ENCODE measurements around the gene SHISA6. TPM values are rescaled to one million over a fixed set of nuclear protein-coding genes. Genes with fewer than 3 reads are reported as not detected.

SHISA6 gene
- total RNA-seq, 1 experiment from 2014 or later = 21.1 TPM

DNA sequence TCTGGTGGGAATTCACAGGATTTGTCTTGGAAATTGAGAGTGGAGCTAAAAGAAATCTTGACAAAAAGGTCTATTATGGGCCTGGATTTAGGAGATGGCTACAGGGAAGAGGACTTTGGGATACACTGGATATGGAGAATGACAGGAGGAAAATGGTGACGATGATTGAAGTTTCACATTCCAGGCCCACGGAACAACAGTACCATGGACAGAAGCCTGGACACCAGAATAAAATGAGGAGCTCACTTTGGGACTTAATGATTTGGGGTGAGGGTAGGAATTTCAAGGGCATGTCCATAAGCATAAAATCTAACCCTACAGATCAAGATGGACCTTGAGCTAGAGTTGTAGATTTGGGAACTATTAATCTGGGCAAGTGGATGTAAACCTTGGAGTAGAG lies 309.4 kb downstream of the SHISA6 start:
- no peak for TF ChIP-seq CTCF (IDR thresholded peaks at IDR 0.05; ENCODE audit: insufficient read depth in 1 of 2, low read depth in 1 of 2, low read length in 1 of 2, severe bottlenecking in 1 of 2, unreplicated experiment in 1 of 2)
- DNase-seq = no peak
- Mint-ChIP-seq H3K36me3 (ENCODE audit: insufficient read depth, unreplicated experiment) (peaks cover 6% of the 10 kb centered on the region), H3K27ac (ENCODE audit: unreplicated experiment) (no peak overlapping the region), H3K4me3 (ENCODE audit: unreplicated experiment) (no peak overlapping the region), H3K4me1 (ENCODE audit: low read depth, unreplicated experiment) (no peaks in the 10 kb centered on the region), H3K9me3 (ENCODE audit: unreplicated experiment) (no peaks in the 10 kb centered on the region), H3K27me3 (ENCODE audit: insufficient read depth, unreplicated experiment) (no peaks in the 10 kb centered on the region)
- H3K9me3 ChIP-seq = no peaks in the 10 kb centered on the region
- CTCF ChIA-PET = no interaction called here
- POLR2A ChIA-PET = no interaction called here
- BruUV-seq (replicated peaks) = no TSS peak
- H3K4me1 ChIP-seq = no peaks in the 10 kb centered on the region
- H3K4me3 ChIP-seq (ENCODE audit: low read depth, low read length) = no peak overlapping the region
- no peaks in the 10 kb centered on the region for H3K36me3 ChIP-seq (ENCODE audit: control insufficient read depth, insufficient read depth, low read length)
- no peaks in the 10 kb centered on the region for H3K27me3 ChIP-seq (replicated peaks; ENCODE audit: control insufficient read depth, insufficient read depth, low read length)
- intact Hi-C loops (cut with micrococcal nuclease; ENCODE audit: unreplicated experiment) = no loop called here

DNA sequence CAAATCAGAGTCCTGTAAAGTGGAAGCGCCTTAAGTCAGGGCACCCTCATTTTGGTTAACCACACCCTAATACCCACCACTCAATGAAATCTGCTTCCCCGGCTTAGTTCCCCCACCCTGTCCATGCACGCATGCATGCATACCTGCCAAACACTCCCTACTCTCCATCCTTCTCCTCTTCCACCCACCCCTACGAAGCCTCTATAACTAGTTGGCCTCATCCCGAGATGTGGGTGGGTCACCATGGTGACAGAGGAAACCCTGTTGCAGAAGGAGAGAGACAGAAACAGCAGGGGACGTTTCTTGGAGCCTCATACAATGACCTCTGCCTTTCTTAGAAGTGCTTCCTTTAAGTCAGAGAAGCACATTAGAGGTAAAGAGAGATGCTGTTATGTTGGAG lies 310.4 kb downstream of the SHISA6 start:
- intact Hi-C loops (cut with micrococcal nuclease; ENCODE audit: unreplicated experiment) = no loop called here
- H3K36me3 Mint-ChIP-seq (ENCODE audit: insufficient read depth, unreplicated experiment) = peaks cover 6% of the 10 kb centered on the region
- TF ChIP-seq CTCF (IDR thresholded peaks at IDR 0.05; ENCODE audit: insufficient read depth in 1 of 2, low read depth in 1 of 2, low read length in 1 of 2, severe bottlenecking in 1 of 2, unreplicated experiment in 1 of 2) = no peak
- POLR2A ChIA-PET = no interaction called here
- H3K27me3 Mint-ChIP-seq (ENCODE audit: insufficient read depth, unreplicated experiment) = no peaks in the 10 kb centered on the region
- DNase-seq = no peak
- Histone ChIP-seq H3K27me3 (replicated peaks; ENCODE audit: control insufficient read depth, insufficient read depth, low read length) (no peaks in the 10 kb centered on the region), H3K36me3 (ENCODE audit: control insufficient read depth, insufficient read depth, low read length) (no peaks in the 10 kb centered on the region), H3K9me3 (no peaks in the 10 kb centered on the region), H3K4me1 (no peaks in the 10 kb centered on the region), H3K4me3 (ENCODE audit: low read depth, low read length) (no peak overlapping the region)
- no peaks in the 10 kb centered on the region for H3K4me1 Mint-ChIP-seq (ENCODE audit: low read depth, unreplicated experiment)
- no peaks in the 10 kb centered on the region for H3K9me3 Mint-ChIP-seq (ENCODE audit: unreplicated experiment)
- CTCF ChIA-PET = no interaction called here
- H3K27ac Mint-ChIP-seq (ENCODE audit: unreplicated experiment) = no peak overlapping the region
- BruUV-seq (replicated peaks) = no TSS peak
- no peak overlapping the region for H3K4me3 Mint-ChIP-seq (ENCODE audit: unreplicated experiment)

GRCh38 chr17:11553135-11553534 lies 312.1 kb downstream of the SHISA6 start:
- Mint-ChIP-seq H3K27me3 (ENCODE audit: insufficient read depth, unreplicated experiment) (no peaks in the 10 kb centered on the region), H3K4me1 (ENCODE audit: low read depth, unreplicated experiment) (no peaks in the 10 kb centered on the region), H3K36me3 (ENCODE audit: insufficient read depth, unreplicated experiment) (peaks cover 6% of the 10 kb centered on the region), H3K27ac (ENCODE audit: unreplicated experiment) (no peak overlapping the region), H3K9me3 (ENCODE audit: unreplicated experiment) (no peaks in the 10 kb centered on the region), H3K4me3 (ENCODE audit: unreplicated experiment) (no peak overlapping the region)
- no TSS peak for BruUV-seq (replicated peaks)
- no peaks in the 10 kb centered on the region for H3K9me3 ChIP-seq
- no peak for TF ChIP-seq CTCF (IDR thresholded peaks at IDR 0.05; ENCODE audit: insufficient read depth in 1 of 2, low read depth in 1 of 2, low read length in 1 of 2, severe bottlenecking in 1 of 2, unreplicated experiment in 1 of 2)
- no peak overlapping the region for H3K4me3 ChIP-seq (ENCODE audit: low read depth, low read length)
- H3K27me3 ChIP-seq (replicated peaks; ENCODE audit: control insufficient read depth, insufficient read depth, low read length) = no peaks in the 10 kb centered on the region
- H3K4me1 ChIP-seq = no peaks in the 10 kb centered on the region
- H3K36me3 ChIP-seq (ENCODE audit: control insufficient read depth, insufficient read depth, low read length) = no peaks in the 10 kb centered on the region
- intact Hi-C loops (cut with micrococcal nuclease; ENCODE audit: unreplicated experiment) = no loop called here
- ChIA-PET CTCF (no interaction called here), POLR2A (no interaction called here)
- DNase-seq = no peak
